GM12878 (cell line): ENCODE measurements around the gene IFNA16. TPM values are rescaled to one million over a fixed set of nuclear protein-coding genes. Genes with fewer than 3 reads are reported as not detected.
"Not testable (repeated sequence)": the region's sequence is repeated elsewhere in the genome, so short reads cannot be mapped to it uniquely, and the experiment has no call there.

ENCODE experiments used
- ATAC-seq: fragments of 200-7000 bp; cut with Tn5 transposase; 3 replicates; pipeline ENCODE4 v1.9.1; 2020; ENCODE audit warnings: mild to moderate bottlenecking, moderate library complexity
- BruUV-seq: library from RNA; stranded (reverse); fragments of 400-500 nt; replicated peaks from 2 replicates; lab custom pipeline; 2021; lab: Mats Ljungman, UMichigan
- CTCF ChIA-PET: fragments of 300-600 bp; sonication (Branson Sonifier 250); formaldehyde crosslinking; extraction: SDS; loops from one replicate; lab custom pipeline; 2021; ENCODE audit warnings: inconsistent platforms; lab: Yijun Ruan, JAX
- POLR2A ChIA-PET: fragments of 350-600 bp; formaldehyde crosslinking; extraction: SDS; loops from one replicate; lab custom pipeline; 2021; ENCODE audit warnings: inconsistent platforms; lab: Charles Lee
- RAD21 ChIA-PET: fragments of 300-600 bp; sonication (Branson Sonifier 250); formaldehyde crosslinking; loops from one replicate; lab custom pipeline; 2023; ENCODE audit warnings: antibody characterized with exemption; ENCODE audit not compliant: unreplicated experiment; lab: Charles Lee
- SMC1A ChIA-PET: fragments of 300-600 bp; sonication (Branson Sonifier 250); formaldehyde crosslinking; loops from one replicate; lab custom pipeline; 2023; ENCODE audit not compliant: unreplicated experiment, uncharacterized antibody; lab: Charles Lee
- DNase-seq: peaks from one replicate; pipeline ENCODE4 v3.0.0-alpha.2; 2011; ENCODE audit warnings: low read depth, low spot score
- FAIRE-seq: peaks from 3 replicates; lab custom pipeline; 2011; peaks lifted over from hg19 to GRCh38; lab: Jason Lieb, UNC
- H2AFZ ChIP-seq: 2 replicates; pipeline ENCODE4 v1.6.0; 2011; ENCODE audit warnings: low read depth, low read length, control low read depth; ENCODE audit not compliant: control insufficient read depth
- H3K27ac ChIP-seq: 2 replicates; pipeline ENCODE4 v1.5.1; 2011; ENCODE audit warnings: control low read depth; ENCODE audit not compliant: control insufficient read depth, insufficient read depth
- H3K27me3 ChIP-seq, 2 experiments: replicated peaks in 1 of 2; 2 replicates each; pipeline versions ENCODE4 v1.6.0 to v1.6.1; 2011; ENCODE audit warnings: low read length in 1 of 2; ENCODE audit not compliant: control insufficient read depth in 2 of 2, insufficient read depth in 2 of 2
- H3K36me3 ChIP-seq, 2 experiments: 2 replicates each; pipeline ENCODE4 v1.5.1; 2011; ENCODE audit warnings: low read length in 1 of 2; ENCODE audit not compliant: control insufficient read depth in 2 of 2, insufficient read depth in 2 of 2
- H3K4me1 ChIP-seq: 2 replicates; pipeline ENCODE4 v1.6.1; 2011; ENCODE audit warnings: mild to moderate bottlenecking, low read length, moderate library complexity, mixed read lengths; ENCODE audit not compliant: control insufficient read depth, insufficient read depth
- H3K4me2 ChIP-seq: 2 replicates; pipeline ENCODE4 v1.6.0; 2011; ENCODE audit warnings: control low read depth; ENCODE audit not compliant: control insufficient read depth, insufficient read depth
- H3K4me3 ChIP-seq: fragments of 200-600 bp; sonication (generic); 2 replicates; pipeline ENCODE4 v1.5.1; 2016
- H3K79me2 ChIP-seq: 2 replicates; pipeline ENCODE4 v1.6.0; 2011; ENCODE audit warnings: low read length; ENCODE audit not compliant: control insufficient read depth, insufficient read depth
- H3K9ac ChIP-seq: 2 replicates; pipeline ENCODE4 v1.8.0; 2011; ENCODE audit warnings: low read length, control low read depth, mixed read lengths; ENCODE audit not compliant: control insufficient read depth, insufficient read depth
- H3K9me3 ChIP-seq: replicated peaks from 3 replicates; pipeline ENCODE4 v1.5.1; 2011; ENCODE audit warnings: mild to moderate bottlenecking, low read length; ENCODE audit not compliant: control insufficient read depth, insufficient read depth
- H4K20me1 ChIP-seq: 2 replicates; pipeline ENCODE4 v1.6.0; 2011; ENCODE audit not compliant: control insufficient read depth, insufficient read depth
- CHD1 ChIP-seq: IDR thresholded peaks from 2 replicates; pipeline ENCODE4 v1.6.1; 2012; ENCODE audit warnings: low read depth, low read length, improper control_type of control experiment
- FOS ChIP-seq: IDR thresholded peaks from 3 replicates; pipeline ENCODE4 v1.6.1; 2011; ENCODE audit warnings: borderline replicate concordance; ENCODE audit not compliant: insufficient read length; ENCODE audit errors: extremely low read depth
- KLF5 ChIP-seq: fragments of 450-650 bp; IDR thresholded peaks from 2 replicates; pipeline ENCODE4 v1.6.1; 2014; ENCODE audit warnings: mild to moderate bottlenecking; ENCODE audit not compliant: partially characterized antibody
- NFXL1 ChIP-seq: fragments of 450-650 bp; IDR thresholded peaks from 2 replicates; pipeline ENCODE4 v1.6.1; 2017; ENCODE audit warnings: antibody characterized with exemption, mild to moderate bottlenecking, borderline replicate concordance
- NR2C2 ChIP-seq: IDR thresholded peaks from 2 replicates; pipeline ENCODE4 v1.6.1; 2011; ENCODE audit warnings: borderline replicate concordance, low read depth; ENCODE audit not compliant: control insufficient read depth, insufficient read length
- SREBF2 ChIP-seq: IDR thresholded peaks from 2 replicates; pipeline ENCODE4 v1.6.1; 2012; ENCODE audit warnings: mild to moderate bottlenecking, low read length
- WGBS: methylation state at CpG from one replicate; pipeline ENCODE4 v1.1.6; 2016; ENCODE audit warnings: low lambda C conversion rate; ENCODE audit not compliant: insufficient replicate concordance, insufficient coverage; ENCODE audit errors: missing lambda C conversion rate; 5-methylcytosine and 5-hydroxymethylcytosine counted together
- in situ Hi-C: fragments of 300-500 bp; cut with MboI; formaldehyde crosslinking; loops from 9 replicates; pipeline ENCODE4 v1.14.3; 2018; ENCODE audit warnings: mixed read lengths
- intact Hi-C: fragments of 100-400 bp; cut with micrococcal nuclease; formaldehyde crosslinking; loops from one replicate; pipeline ENCODE4 v1.14.2; 2022; ENCODE audit not compliant: unreplicated experiment
- polyA plus RNA-seq, 11 experiments: library from polyadenylated mRNA; depleted of rRNA in 4 of 11; unstranded in 6 of 11; stranded (reverse) in 5 of 11; fragments of >200 nt; fragmentation: Nextera tagmentation in 4 of 11; fragmentation: Illumina TruSeq in 1 of 11; extraction: Ambion mirVana in 4 of 11; extraction: Trizol in 1 of 11; gene quantifications; 1 replicate in 1 of 11; 2 replicates in 10 of 11; pipeline versions ENCODE4 v1.2.1 to v1.2.3, GENCODE V29; 2011 to 2016; ENCODE audit warnings: inconsistent platforms in 2 of 11, missing spikeins in 2 of 11, low read depth in 1 of 11
- total RNA-seq, 4 experiments: library from RNA; depleted of rRNA in 3 of 4; stranded (reverse); fragments of >200 nt in 3 of 4; fragmentation: Illumina TruSeq in 1 of 4; extraction: Trizol in 1 of 4; gene quantifications; 2 replicates each; pipeline versions ENCODE4 v1.2.1 to v1.2.3, GENCODE V29; 2013 to 2021

The IFNA16 gene
- total and polyA plus RNA-seq, 10 of the 15 experiments (the other 5 are each of a cell fraction or from before 2014, with no cell fraction given): not detected

DNA sequence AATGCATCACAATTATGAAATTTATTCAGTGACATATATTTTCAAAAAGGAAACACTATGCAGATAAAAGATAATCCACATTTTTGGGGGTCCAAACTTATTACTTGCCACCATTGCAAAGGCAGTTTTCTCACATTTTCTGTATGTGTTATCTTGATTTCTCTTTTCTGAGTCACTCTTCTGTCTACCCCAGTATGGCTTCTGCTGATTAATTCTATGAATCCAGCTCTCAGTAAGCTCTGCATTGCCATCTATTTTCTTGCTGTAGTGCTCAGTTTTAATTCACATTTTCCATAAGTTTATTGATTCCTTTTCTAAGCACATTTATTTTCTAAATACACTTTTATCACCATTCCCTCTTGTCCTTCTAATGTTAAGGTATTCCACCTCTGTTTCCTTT, 11.9 kb downstream of the IFNA16 start:
- Histone ChIP-seq H3K27me3 (no peaks in the 10 kb centered on the region), H3K4me2 (no peak overlapping the region), H4K20me1 (no peaks in the 10 kb centered on the region), H3K4me1 (no peaks in the 10 kb centered on the region), H3K4me3 (no peak overlapping the region), H3K27ac (no peak overlapping the region), H3K9me3 (no peaks in the 10 kb centered on the region), H2AFZ (no peak overlapping the region), H3K79me2 (no peaks in the 10 kb centered on the region), H3K36me3 (no peaks in the 10 kb centered on the region), H3K9ac (no peak overlapping the region)
- BruUV-seq: no TSS peak
- FAIRE-seq (no peak), DNase-seq (no peak), ATAC-seq (no peak)
- intact Hi-C loops: no loop called here
- POLR2A ChIA-PET: interaction anchor here (0.7 kb wide), 1 partner anchor 186 kb away, joined by 3 read pairs; no protein-coding TSS in a partner anchor
- in situ Hi-C loops: no loop called here
- SMC1A ChIA-PET: no interaction called here
- RAD21 ChIA-PET: no interaction called here
- CTCF ChIA-PET: interaction anchor here (2.5 kb wide), 1 partner anchor 22 kb away, joined by 10 read pairs; no protein-coding TSS in a partner anchor
- TF ChIP-seq CHD1 (no peak), NR2C2 (no peak), NFXL1 (no peak), FOS (no peak), SREBF2 (no peak), KLF5 (no peak)

DNA sequence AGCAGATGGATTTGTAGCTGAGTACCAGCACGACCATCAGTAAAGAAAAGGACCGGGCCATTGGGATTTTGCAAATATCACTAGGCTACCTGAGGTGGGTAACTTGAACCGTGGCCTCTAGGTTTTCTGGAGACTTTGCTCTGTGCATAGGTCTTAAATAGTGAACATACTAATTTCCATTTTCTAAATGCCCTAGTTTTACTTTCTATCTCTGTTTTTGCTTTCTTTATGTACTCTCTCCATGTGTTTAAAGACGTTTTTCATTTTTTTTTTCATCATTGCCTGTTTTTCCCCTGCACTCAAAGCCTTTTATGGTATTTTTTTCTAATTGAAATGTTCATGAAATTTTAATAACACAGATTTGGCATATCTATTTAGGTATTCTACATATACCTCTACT, 15.0 kb downstream of the IFNA16 start, which contains the start of gene IFNA7:
IFNA7 (minus strand) TSS at position 101 of the 400 bp plus-strand sequence; CDS start at position 61, 40 bp downstream.
- H3K9me3 ChIP-seq, H3K9ac ChIP-seq, DNase-seq, H3K27me3 ChIP-seq, intact Hi-C loops, FAIRE-seq, H3K27ac ChIP-seq, H3K36me3 ChIP-seq, H3K4me1 ChIP-seq, POLR2A ChIA-PET, RAD21 ChIA-PET, H3K4me3 ChIP-seq, H4K20me1 ChIP-seq, H3K79me2 ChIP-seq, CTCF ChIA-PET, H3K4me2 ChIP-seq, in situ Hi-C loops, BruUV-seq, ATAC-seq, H2AFZ ChIP-seq, SMC1A ChIA-PET: not testable (repeated sequence)
- WGBS: 18% methylated on average over 4 of the region's 4 CpGs
